ENCODE data around the gene ANO6.
A peak's percentile ranks its signal among the peaks of the same experiment; 100 is the strongest.

The ANO6 gene

DNA sequence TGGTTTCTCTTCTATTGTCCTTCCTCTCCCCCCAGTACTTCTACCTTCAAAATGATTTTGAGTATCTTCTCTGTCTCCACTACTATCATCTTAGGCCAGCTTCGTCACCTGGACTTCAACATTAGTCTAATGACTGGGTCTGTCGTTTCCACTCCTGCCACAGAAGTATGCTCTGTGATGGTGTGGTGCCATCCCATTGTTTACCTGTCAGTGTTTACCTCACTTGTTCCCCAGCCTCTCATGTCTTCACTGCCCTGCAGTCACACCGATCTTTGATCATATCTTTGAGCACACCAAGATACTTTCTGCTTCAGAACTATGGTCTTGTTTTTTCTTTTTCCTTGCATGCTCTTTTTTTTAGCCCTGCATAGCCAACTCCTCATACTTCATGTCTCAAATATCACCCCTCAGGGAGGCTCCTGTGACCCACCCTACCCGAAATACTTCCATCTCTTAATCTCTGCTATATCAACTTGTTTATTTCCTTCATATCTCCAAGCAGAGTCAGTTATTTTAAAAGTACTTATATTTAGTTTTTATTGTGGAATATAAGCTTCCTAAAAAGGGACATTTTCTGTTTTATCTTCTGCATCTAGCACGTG is 60.4 kb downstream of the ANO6 start:
- no peaks in the 10 kb centered on the region for H3K27me3 Mint-ChIP-seq
- H3K36me3 Mint-ChIP-seq = peaks cover 28% of the 10 kb centered on the region
- peaks cover 3% of the 10 kb centered on the region for H3K9me3 Mint-ChIP-seq
- no peak overlapping the region for H3K4me3 Mint-ChIP-seq
- no peak for ATAC-seq
- H3K4me1 Mint-ChIP-seq = peaks cover 6% of the 10 kb centered on the region
- no peak overlapping the region for H3K27ac Mint-ChIP-seq

GRCh38 chr12:45278447-45278846 is 62.6 kb downstream of the ANO6 start:
- ATAC-seq = no peak
- Mint-ChIP-seq H3K9me3 (peaks cover 3% of the 10 kb centered on the region), H3K36me3 (peaks cover 35% of the 10 kb centered on the region)

DNA sequence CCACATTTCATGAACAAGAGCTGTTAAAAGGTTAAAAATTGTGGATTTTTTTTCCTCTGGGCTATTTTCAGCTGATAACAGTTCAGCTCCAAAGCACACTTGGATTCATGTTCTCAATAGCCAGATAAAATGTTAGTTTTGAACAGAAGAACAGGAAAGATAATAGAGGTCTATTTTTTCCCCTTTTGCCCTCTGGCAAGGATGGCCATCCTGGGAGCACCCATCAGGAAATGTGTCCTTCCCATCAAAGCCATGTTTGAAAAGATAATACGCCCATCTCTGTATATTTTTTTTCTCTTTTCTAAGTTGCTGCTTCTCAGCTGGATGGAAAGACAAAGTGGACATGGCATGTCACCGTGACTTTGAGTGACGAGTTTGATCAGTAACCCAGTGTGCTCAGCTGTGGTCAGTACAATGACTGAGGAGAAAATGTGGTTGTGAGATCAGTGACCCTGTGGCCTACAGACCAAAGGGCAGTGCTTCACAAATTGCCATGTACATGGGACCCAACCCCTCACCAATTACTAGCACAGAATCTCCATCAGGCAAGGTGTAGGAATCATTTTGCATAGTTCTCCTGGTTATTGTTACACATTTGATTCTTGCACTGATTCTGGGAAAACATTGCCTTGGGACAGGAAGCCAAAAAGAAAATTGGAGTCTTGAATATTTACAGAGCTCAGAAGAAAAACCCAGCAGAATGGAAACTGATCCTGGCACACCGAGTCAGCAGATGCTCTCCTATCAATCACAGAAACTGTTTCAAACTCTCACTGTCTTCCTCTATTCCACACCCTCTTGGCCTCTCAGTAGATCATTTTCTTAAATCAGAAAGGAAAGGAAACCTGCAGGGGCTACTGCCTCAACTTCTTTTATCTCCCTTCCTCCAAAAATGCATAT is 64.3 kb downstream of the ANO6 start:
- H3K36me3 Mint-ChIP-seq = peaks cover 35% of the 10 kb centered on the region
- H3K4me3 Mint-ChIP-seq = no peak overlapping the region
- H3K27me3 Mint-ChIP-seq = no peaks in the 10 kb centered on the region
- peaks cover 3% of the 10 kb centered on the region for H3K9me3 Mint-ChIP-seq
- ATAC-seq = no peak
- H3K27ac Mint-ChIP-seq = no peak overlapping the region
- peaks cover 11% of the 10 kb centered on the region for H3K4me1 Mint-ChIP-seq

More at GRCh38 chr12:45278447-45278846, 62.6 kb downstream of the ANO6 start:
- H3K4me1 Mint-ChIP-seq = peaks cover 11% of the 10 kb centered on the region
- H3K27me3 Mint-ChIP-seq = no peaks in the 10 kb centered on the region
- no peak overlapping the region for H3K4me3 Mint-ChIP-seq
- H3K27ac Mint-ChIP-seq = no peak overlapping the region

- peaks cover 22% of the 10 kb centered on the region for H3K4me1 Mint-ChIP-seq
- peaks cover 3% of the 10 kb centered on the region for H3K9me3 Mint-ChIP-seq
- no peak for ATAC-seq
- H3K36me3 Mint-ChIP-seq = peaks cover 35% of the 10 kb centered on the region
- H3K27me3 Mint-ChIP-seq = no peaks in the 10 kb centered on the region
- no peak overlapping the region for H3K27ac Mint-ChIP-seq
- no peak overlapping the region for H3K4me3 Mint-ChIP-seq
Measured at GRCh38 chr12:45281994-45282393, 66.1 kb downstream of the ANO6 start.

DNA sequence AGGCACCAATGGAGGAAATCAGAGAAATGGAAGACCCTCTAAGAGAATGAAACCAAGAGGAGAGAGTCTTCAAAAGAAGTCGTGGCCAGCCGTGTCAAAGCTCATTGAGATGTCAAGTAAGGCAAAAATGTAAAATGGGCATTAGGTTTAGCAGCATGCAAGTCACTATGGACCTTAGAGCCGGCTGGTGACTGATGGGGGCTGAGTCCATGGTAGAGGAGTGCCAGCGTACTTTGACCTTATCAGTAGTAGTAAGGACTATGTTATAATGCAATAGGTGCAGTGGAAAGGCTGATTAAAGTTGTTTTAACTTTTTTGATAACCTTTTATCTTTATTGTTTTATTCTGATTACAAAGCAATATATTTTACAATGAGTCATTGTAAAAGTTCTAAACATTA is 66.5 kb downstream of the ANO6 start:
- Mint-ChIP-seq H3K27me3 (no peaks in the 10 kb centered on the region), H3K4me1 (peaks cover 26% of the 10 kb centered on the region), H3K4me3 (no peak overlapping the region), H3K36me3 (peaks cover 35% of the 10 kb centered on the region), H3K27ac (no peak overlapping the region), H3K9me3 (peaks cover 3% of the 10 kb centered on the region)
- no peak for ATAC-seq

DNA sequence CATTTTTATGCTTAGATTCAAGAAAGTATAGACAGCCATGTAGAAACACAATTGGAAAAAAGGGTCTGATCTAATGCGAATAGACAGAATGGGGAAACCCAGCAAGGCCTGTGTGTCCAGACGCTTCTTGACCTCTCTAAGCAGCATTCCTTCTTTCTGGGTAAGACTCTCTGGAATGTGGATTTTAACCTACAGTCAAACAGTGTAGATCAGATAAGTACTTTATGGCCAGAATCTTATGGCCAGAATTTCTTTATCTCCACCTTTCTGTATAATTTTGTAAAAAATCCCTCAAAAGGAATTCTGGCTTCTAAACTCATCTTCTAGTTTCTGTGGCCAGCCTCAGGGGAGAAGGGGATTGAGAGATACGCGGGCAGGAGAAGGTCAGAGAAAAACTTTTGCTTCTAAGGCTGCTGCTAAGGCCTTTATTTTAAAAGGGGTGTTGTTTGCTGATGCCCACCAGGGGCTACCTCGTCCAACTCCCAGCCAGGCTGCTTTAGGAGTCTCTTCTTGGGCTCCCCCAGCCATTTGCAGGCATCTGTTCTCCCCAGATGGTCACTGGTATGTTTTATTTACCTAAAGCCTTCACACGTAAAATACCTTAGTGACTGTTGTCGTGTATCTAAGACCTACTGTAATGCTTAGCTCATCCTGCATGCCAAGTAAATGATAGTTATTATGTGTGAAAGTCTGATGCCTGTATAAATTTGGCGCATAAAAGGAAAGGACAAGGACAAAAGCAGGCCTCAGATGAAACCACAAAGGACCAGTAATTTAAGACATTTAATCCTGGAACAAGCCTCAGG is 68.4 kb downstream of the ANO6 start:
- peaks cover 29% of the 10 kb centered on the region for H3K36me3 Mint-ChIP-seq

GRCh38 chr12:45285717-45286116 is 69.8 kb downstream of the ANO6 start:
- H3K36me3 Mint-ChIP-seq = peaks cover 21% of the 10 kb centered on the region
- no peak overlapping the region for H3K4me3 Mint-ChIP-seq
- no peaks in the 10 kb centered on the region for H3K27me3 Mint-ChIP-seq
- no peak for ATAC-seq
- peaks cover 3% of the 10 kb centered on the region for H3K9me3 Mint-ChIP-seq
- no peak overlapping the region for H3K27ac Mint-ChIP-seq
- H3K4me1 Mint-ChIP-seq = peaks cover 31% of the 10 kb centered on the region

More for the DNA sequence above, 68.4 kb downstream of the ANO6 start:
- peaks cover 25% of the 10 kb centered on the region for H3K4me1 Mint-ChIP-seq
- ATAC-seq = no peak
- H3K27ac Mint-ChIP-seq = no peak overlapping the region
- H3K4me3 Mint-ChIP-seq = no peak overlapping the region
- H3K27me3 Mint-ChIP-seq = no peaks in the 10 kb centered on the region
- H3K9me3 Mint-ChIP-seq = peaks cover 3% of the 10 kb centered on the region

DNA sequence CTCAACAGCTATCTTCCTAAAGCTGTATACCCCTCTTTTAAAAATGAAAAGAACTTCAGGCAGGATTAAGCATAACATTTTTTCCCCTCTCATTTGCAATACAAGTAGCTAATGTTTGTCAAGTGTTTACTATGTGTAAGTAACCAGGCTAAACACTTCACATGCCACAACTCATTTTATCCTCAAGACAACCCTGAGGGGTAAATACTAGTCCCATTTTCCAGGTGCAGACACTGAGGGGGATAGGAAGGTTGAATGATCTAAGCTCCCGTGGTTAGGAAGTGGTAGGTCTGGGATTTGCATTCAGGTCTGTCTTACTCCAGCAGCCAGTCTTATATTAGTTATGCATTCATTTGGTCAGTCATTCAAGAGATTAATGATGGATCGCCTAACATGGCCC is 70.7 kb downstream of the ANO6 start:
- Mint-ChIP-seq H3K36me3 (peaks cover 14% of the 10 kb centered on the region), H3K27me3 (no peaks in the 10 kb centered on the region), H3K4me1 (peaks cover 40% of the 10 kb centered on the region), H3K27ac (no peak overlapping the region), H3K4me3 (no peak overlapping the region), H3K9me3 (no peaks in the 10 kb centered on the region)
- no peak for ATAC-seq

- no peaks in the 10 kb centered on the region for H3K27me3 Mint-ChIP-seq
- H3K4me3 Mint-ChIP-seq = no peak overlapping the region
- H3K36me3 Mint-ChIP-seq = peaks cover 6% of the 10 kb centered on the region
- ATAC-seq = peak; percentile 76
- peaks cover 53% of the 10 kb centered on the region for H3K4me1 Mint-ChIP-seq
- no peaks in the 10 kb centered on the region for H3K9me3 Mint-ChIP-seq
- H3K27ac Mint-ChIP-seq = no peak overlapping the region
Measured at GRCh38 chr12:45289245-45290215, 73.6 kb downstream of the ANO6 start.

DNA sequence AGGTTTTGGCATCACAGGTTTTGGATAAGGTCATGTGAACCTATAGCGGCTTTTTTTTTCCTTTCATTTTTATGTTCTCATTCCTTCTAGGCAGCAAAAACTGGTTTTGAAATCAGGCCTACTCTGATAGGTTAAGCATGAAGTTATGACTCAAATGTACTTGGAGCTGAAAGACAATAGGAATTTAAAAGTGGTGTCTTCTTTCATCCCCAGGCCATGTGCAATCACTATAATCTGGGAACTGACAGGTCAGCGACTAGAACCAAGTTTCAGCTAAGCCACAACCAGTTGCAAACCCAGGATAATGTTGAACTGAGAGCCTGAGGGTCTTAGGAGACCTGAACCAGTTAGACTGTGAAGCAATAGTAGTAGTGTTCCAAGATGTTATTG is 74.3 kb downstream of the ANO6 start:
- H3K9me3 Mint-ChIP-seq = no peaks in the 10 kb centered on the region
- no peak overlapping the region for H3K4me3 Mint-ChIP-seq
- H3K36me3 Mint-ChIP-seq = peaks cover 6% of the 10 kb centered on the region
- ATAC-seq = no peak
- H3K27me3 Mint-ChIP-seq = no peaks in the 10 kb centered on the region
- H3K4me1 Mint-ChIP-seq = peaks cover 53% of the 10 kb centered on the region
- no peak overlapping the region for H3K27ac Mint-ChIP-seq

- H3K4me1 Mint-ChIP-seq = peaks cover 47% of the 10 kb centered on the region
- no peak overlapping the region for H3K4me3 Mint-ChIP-seq
- peaks cover 6% of the 10 kb centered on the region for H3K36me3 Mint-ChIP-seq
- no peak overlapping the region for H3K27ac Mint-ChIP-seq
- H3K27me3 Mint-ChIP-seq = no peaks in the 10 kb centered on the region
- no peak for ATAC-seq
- H3K9me3 Mint-ChIP-seq = no peaks in the 10 kb centered on the region
Measured at GRCh38 chr12:45291518-45291917, 75.6 kb downstream of the ANO6 start.

GRCh38 chr12:45292486-45293195 is 76.7 kb downstream of the ANO6 start:
- no peaks in the 10 kb centered on the region for H3K27me3 Mint-ChIP-seq
- H3K4me3 Mint-ChIP-seq = no peak overlapping the region
- peaks cover 6% of the 10 kb centered on the region for H3K36me3 Mint-ChIP-seq
- ATAC-seq = no peak
- peaks cover 35% of the 10 kb centered on the region for H3K4me1 Mint-ChIP-seq
- H3K9me3 Mint-ChIP-seq = no peaks in the 10 kb centered on the region
- H3K27ac Mint-ChIP-seq = no peak overlapping the region

GRCh38 chr12:45294906-45295305 is 79.0 kb downstream of the ANO6 start:
- Mint-ChIP-seq H3K9me3 (no peaks in the 10 kb centered on the region), H3K4me1 (peaks cover 28% of the 10 kb centered on the region), H3K27ac (no peak overlapping the region), H3K4me3 (no peak overlapping the region), H3K36me3 (peaks cover 6% of the 10 kb centered on the region), H3K27me3 (no peaks in the 10 kb centered on the region)
- no peak for ATAC-seq

DNA sequence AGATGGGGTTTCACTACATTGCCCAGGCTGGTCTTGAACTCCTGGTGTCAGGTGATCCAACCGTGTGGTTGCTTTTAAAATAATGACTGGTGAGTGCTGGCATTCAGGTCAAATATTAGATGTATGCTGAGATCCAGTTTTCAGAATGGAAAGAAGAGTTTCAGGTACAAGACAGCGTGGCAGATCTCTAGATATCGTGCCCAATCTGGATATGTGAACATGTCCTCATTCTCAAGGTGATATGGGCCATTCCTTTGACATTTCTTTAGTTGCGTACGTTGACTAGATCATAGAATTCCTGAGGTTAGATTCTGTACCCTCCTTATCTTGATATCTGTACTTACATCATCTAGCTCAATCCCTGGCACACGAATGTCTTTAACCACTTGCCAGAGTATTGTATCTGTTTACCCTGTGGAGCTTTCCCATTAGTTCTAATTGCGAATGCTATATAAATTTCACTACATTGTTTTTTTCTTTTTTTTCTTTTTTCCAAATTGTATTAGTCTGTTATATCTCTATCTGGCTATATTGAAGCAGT is 80.2 kb downstream of the ANO6 start:
- Mint-ChIP-seq H3K4me3 (no peak overlapping the region), H3K27ac (no peak overlapping the region), H3K27me3 (no peaks in the 10 kb centered on the region), H3K9me3 (no peaks in the 10 kb centered on the region), H3K36me3 (peaks cover 6% of the 10 kb centered on the region), H3K4me1 (peaks cover 23% of the 10 kb centered on the region)
- no peak for ATAC-seq

Data from stimulated activated memory B cell treated with anti-CD40 and anti-IgM and Interleukin-4, amounts not matched to agents 10 μg/mL and 1 μg/mL and 100 μg/mL, for 72 hours (primary cell).